Activated CD8-positive, alpha-beta T cell treated with anti-CD3 and anti-CD28 coated beads for 36 hours (primary cell): ENCODE data around the gene SLC2A14. TPM values are rescaled to one million over a fixed set of nuclear protein-coding genes. Genes with fewer than 3 reads are reported as not detected.
A peak's percentile ranks its signal among the peaks of the same experiment; 100 is the strongest.
"Not testable (repeated sequence)": the region's sequence is repeated elsewhere in the genome, so short reads cannot be mapped to it uniquely, and the experiment has no call there.

Experiments used
- ATAC-seq: fragments of 200-7000 bp; cut with Tn5 transposase; one replicate; pipeline ENCODE4 v1.10.0; 2021; ENCODE audit warnings: mild to moderate bottlenecking, moderate library complexity
- CTCF ChIA-PET: fragments of 350-600 bp; sonication (Branson Sonifier 250); formaldehyde crosslinking; loops from one replicate; lab custom pipeline; 2021; ENCODE audit warnings: antibody characterized with exemption; lab: Charles Lee
- POLR2A ChIA-PET: fragments of 350-600 bp; sonication (Branson Sonifier 250); formaldehyde crosslinking; loops from one replicate; lab custom pipeline; 2021; ENCODE audit warnings: antibody characterized with exemption; lab: Charles Lee
- DNase-seq: peaks from one replicate; pipeline ENCODE4 v3.0.0-alpha.2; 2020
- H3K27ac Mint-ChIP-seq: one replicate; pipeline ENCODE4 v1.8.0; 2021; ENCODE audit warnings: mild to moderate bottlenecking, mixed read lengths
- H3K27me3 Mint-ChIP-seq: one replicate; pipeline ENCODE4 v1.8.0; 2021; ENCODE audit warnings: mixed read lengths
- H3K36me3 Mint-ChIP-seq: one replicate; pipeline ENCODE4 v1.8.0; 2021; ENCODE audit warnings: low read depth, mixed read lengths
- H3K4me1 Mint-ChIP-seq: one replicate; pipeline ENCODE4 v1.8.0; 2021; ENCODE audit warnings: low read depth, mixed read lengths
- H3K4me3 Mint-ChIP-seq: one replicate; pipeline ENCODE4 v1.8.0; 2021; ENCODE audit warnings: mild to moderate bottlenecking, moderate library complexity, mixed read lengths
- H3K9me3 Mint-ChIP-seq: one replicate; pipeline ENCODE4 v1.8.0; 2021; ENCODE audit warnings: mixed read lengths
- intact Hi-C: fragments of 100-400 bp; cut with micrococcal nuclease; formaldehyde crosslinking; loops from one replicate; pipeline ENCODE4 v1.10.0; 2022
- total RNA-seq, 2 experiments: library from RNA; stranded (reverse); gene quantifications; one replicate each; pipeline ENCODE4 v1.2.3, GENCODE V29; 2021
- TF ChIP-seq, protein P1 (sequence below): fragments of 200-600 bp; IDR thresholded peaks from one replicate; pipeline ENCODE4 v1.8.0; 2022; ENCODE audit warnings: antibody characterized with exemption, mild to moderate bottlenecking

Gene SLC2A14
- under 1 TPM; 0.22 to 0.29 TPM for total RNA-seq

DNA sequence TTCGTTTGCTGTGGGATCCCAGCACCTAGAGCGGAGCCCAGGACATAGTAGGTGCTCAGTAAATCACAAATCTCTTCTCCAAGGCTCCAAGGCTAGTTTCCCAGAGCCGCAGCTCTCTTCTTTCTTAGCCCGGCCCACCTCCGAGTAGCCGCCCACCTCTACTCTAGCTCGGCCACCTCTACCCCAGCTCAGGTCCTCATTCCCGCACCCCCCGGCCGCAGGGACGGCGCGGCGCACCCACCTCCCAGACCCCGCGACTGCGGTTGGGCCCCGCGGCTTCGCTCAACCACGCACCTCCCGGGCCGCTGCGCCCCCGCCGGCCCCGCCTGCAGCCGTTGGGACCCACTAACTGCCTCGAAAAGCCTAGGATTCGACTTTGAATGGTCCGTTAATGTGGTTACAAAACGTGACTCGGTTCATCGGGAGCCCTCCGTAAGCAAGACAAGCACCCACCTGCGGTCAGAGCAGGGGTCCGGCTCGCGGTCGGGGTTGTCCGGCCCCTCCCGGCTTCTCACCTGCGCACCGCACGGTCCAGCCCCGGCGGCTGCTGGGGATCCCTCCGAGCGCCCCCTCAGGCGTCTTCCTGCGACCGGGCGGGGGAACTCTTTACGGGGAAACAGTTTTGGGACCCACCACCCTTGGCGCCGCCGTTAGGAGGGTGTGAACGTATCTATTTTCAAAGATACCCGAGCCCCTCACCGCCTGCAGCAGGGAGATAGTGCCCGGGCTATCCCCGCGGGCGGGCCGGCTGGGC lies at the start of gene SLC2A14:
TSS of gene SLC2A14 (minus strand) at position 350 of the 754 bp plus-strand sequence. CDS start 3,035 bp downstream, outside the sequence.
- Mint-ChIP-seq H3K4me3 (no peak within 1 kb of the TSS), H3K27me3 (peaks cover 27% of the 10 kb centered on the region), H3K4me1 (peaks cover 2% of the 10 kb centered on the region), H3K27ac (no peak within 1 kb of the TSS), H3K36me3 (no peaks in the 10 kb centered on the region), H3K9me3 (no peaks in the 10 kb centered on the region)
- intact Hi-C loops, result no loop called here
- TF ChIP-seq, protein P1, sequence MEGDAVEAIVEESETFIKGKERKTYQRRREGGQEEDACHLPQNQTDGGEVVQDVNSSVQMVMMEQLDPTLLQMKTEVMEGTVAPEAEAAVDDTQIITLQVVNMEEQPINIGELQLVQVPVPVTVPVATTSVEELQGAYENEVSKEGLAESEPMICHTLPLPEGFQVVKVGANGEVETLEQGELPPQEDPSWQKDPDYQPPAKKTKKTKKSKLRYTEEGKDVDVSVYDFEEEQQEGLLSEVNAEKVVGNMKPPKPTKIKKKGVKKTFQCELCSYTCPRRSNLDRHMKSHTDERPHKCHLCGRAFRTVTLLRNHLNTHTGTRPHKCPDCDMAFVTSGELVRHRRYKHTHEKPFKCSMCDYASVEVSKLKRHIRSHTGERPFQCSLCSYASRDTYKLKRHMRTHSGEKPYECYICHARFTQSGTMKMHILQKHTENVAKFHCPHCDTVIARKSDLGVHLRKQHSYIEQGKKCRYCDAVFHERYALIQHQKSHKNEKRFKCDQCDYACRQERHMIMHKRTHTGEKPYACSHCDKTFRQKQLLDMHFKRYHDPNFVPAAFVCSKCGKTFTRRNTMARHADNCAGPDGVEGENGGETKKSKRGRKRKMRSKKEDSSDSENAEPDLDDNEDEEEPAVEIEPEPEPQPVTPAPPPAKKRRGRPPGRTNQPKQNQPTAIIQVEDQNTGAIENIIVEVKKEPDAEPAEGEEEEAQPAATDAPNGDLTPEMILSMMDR, result no peak
- CTCF ChIA-PET, result no interaction called here
- POLR2A ChIA-PET, result no interaction called here
- ATAC-seq, result no peak
- peak; percentile 6 for DNase-seq

- ChIA-PET POLR2A (interaction anchor here (0.6 kb wide), 1 partner anchor 21 kb away, joined by 4 read pairs; no protein-coding TSS in a partner anchor), CTCF (interaction anchor here (3.2 kb wide), 1 partner anchor 12 kb away, joined by 22 read pairs; no protein-coding TSS in a partner anchor)
- DNase-seq, H3K4me3 Mint-ChIP-seq, intact Hi-C loops, H3K27ac Mint-ChIP-seq, H3K9me3 Mint-ChIP-seq, ATAC-seq, H3K27me3 Mint-ChIP-seq: not testable (repeated sequence)
- Mint-ChIP-seq H3K36me3 (peaks cover 70% of the 10 kb centered on the region), H3K4me1 (peaks cover 40% of the 10 kb centered on the region)
These were observed 48.5 kb upstream of the SLC2A14 start for GRCh38 chr12:7921181-7921580.

DNA sequence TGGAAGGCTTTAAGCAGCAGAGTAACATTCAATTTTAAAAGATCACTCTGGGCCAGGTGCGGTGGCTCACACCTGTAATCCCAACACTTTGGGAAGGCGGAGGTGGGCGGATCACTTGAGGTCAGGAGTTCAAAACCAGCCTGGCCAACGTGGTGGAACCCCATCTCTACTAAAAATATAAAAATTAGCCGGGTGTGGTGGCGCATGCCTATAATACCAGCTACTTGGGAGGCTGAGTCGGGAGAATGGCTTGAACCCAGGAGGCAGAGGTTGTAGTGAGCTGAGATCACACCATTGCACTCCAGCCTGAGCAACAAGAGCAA lies 45.5 kb upstream of the SLC2A14 start:
- H3K27ac Mint-ChIP-seq, ATAC-seq, intact Hi-C loops, H3K27me3 Mint-ChIP-seq, H3K9me3 Mint-ChIP-seq, H3K4me3 Mint-ChIP-seq: not testable (repeated sequence)
- peaks cover 31% of the 10 kb centered on the region for H3K4me1 Mint-ChIP-seq
- POLR2A ChIA-PET, result interaction anchor here (0.7 to 2.7 kb wide), 6 partner anchors 9 to 115 kb away, joined by 3 to 14 read pairs (median 4); no protein-coding TSS in a partner anchor
- peaks cover 52% of the 10 kb centered on the region for H3K36me3 Mint-ChIP-seq
- CTCF ChIA-PET, result interaction anchor here (1.2 to 2.4 kb wide), 2 partner anchors 15 to 77 kb away, joined by 4 to 12 read pairs; no protein-coding TSS in a partner anchor
- peak; percentile 32 for DNase-seq

GRCh38 chr12:7917392-7918267 lies 44.9 kb upstream of the SLC2A14 start:
- ChIA-PET POLR2A (interaction anchor here (0.8 to 2.7 kb wide), 7 partner anchors 9 to 73 kb away, joined by 3 to 14 read pairs (median 3); partner anchors contain the start of gene SLC2A3), CTCF (interaction anchor here (1.2 to 2.4 kb wide), 2 partner anchors 16 to 78 kb away, joined by 4 to 12 read pairs; no protein-coding TSS in a partner anchor)
- ATAC-seq, result no peak
- Mint-ChIP-seq H3K9me3 (no peaks in the 10 kb centered on the region), H3K4me3 (no peak overlapping the region), H3K4me1 (peaks cover 29% of the 10 kb centered on the region), H3K27me3 (no peaks in the 10 kb centered on the region), H3K36me3 (peaks cover 48% of the 10 kb centered on the region), H3K27ac (peak overlapping the region; percentile 65)
- TF ChIP-seq, protein P1, result no peak
- intact Hi-C loops, result no loop called here
- no peak for DNase-seq

- no peaks in the 10 kb centered on the region for H3K9me3 Mint-ChIP-seq
- H3K4me1 Mint-ChIP-seq, result peaks cover 26% of the 10 kb centered on the region
- CTCF ChIA-PET, result interaction anchor here (1.1 to 2.4 kb wide), 2 partner anchors 9 to 16 kb away, joined by 3 to 12 read pairs; no protein-coding TSS in a partner anchor
- TF ChIP-seq, protein P1, result no peak
- H3K27me3 Mint-ChIP-seq, result no peaks in the 10 kb centered on the region
- H3K27ac Mint-ChIP-seq, result no peak overlapping the region
- ATAC-seq, result no peak
- H3K4me3 Mint-ChIP-seq, result no peak overlapping the region
- POLR2A ChIA-PET, result interaction anchor here (0.8 to 2.7 kb wide), 4 partner anchors 10 to 55 kb away, joined by 3 to 14 read pairs (median 4); partner anchors contain the start of gene SLC2A3
- intact Hi-C loops, result no loop called here
- H3K36me3 Mint-ChIP-seq, result peaks cover 42% of the 10 kb centered on the region
- DNase-seq, result no peak
These were observed 44.2 kb upstream of the SLC2A14 start for GRCh38 chr12:7916936-7917335.
